ENCODE results near the gene RPL5.

RPL5 gene

DNA sequence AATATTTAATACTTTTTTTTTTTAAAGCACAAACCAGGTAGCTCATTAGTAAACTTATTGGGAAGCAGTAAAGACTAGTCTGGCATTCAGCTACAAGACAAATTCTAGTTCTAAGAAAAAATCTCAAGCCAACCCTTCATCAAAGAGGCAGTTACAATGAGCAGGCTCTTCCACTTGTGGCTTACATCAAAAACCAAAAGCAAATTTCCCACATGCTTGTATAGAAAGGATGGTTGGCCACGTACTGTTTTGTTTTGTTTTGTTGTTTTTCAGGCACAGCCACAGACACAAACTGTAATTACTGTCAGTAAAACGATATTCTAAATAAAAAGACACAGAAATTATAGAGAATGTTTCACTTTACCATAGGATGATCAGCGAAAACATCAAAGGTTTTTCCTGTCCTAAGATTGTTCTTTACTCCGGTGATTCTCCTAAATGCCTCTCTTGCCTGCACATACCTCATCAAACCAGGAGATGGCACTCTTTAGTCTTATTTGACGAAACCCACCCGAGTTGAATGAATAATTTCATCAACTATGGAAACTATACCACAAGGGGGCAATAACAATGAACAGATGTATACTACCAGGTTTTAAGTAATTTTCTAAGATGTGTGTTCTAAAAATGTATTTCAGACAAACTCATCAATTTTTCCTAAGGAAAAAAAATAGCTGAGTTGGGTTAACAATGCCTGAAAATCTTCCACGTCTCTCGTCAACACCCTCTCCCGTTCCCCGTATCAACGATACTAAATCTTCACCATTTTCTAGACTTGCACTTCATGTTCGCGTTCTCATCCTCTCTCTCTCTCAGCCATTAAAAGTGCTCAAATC is 26.9 kb downstream of the RPL5 start:
- DNase-seq, result peak; percentile 78

DNA sequence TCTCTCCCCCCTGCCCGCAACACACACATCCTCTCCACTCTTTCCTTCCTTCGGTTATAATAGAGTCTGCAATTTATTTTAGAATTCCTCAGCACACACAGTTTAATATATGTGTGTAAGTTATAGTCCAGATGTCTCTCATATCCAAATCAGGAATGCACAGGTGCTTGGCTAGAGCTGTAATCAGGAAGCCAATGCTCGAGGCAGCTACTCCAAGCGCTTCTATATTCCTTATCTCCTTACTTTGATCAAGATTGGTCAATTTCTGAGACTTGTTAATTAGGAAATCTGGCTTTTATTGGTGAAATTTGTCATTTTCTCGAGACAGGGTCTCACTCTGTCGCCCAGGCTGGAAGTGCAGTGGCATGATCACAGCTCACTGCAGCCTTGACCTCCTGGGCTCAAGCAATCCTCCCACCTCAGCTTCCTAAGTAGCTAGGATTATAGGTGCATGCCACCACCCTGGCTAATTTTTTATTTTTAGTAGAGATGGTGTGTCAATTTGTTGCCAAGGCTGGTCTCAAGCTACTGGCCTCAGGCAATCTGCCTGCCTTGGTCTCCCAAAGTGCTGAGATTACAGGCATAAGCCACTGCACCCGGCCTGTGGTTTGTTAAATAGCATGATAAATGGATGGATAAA is 27.7 kb downstream of the RPL5 start:
- no peak for DNase-seq

DNA sequence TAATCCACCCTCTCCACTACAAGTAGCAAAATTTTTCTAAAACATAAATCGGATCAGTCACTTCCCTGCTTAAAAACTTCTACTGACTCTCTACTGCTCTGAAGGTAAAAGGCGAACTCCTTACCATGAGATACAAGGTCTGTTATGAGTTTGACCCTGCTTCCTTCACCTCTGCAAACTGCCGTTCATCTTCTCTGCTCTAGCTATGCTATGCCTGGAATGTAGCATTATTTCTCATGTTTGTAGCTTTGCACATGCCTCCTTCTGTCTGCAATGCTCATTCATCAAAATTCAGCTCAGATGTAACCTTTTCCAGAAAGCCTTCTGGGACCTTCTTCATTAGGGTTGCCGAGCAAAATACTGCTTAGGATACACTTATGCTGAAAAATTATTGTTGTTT is 30.8 kb downstream of the RPL5 start:
- DNase-seq, result no peak

DNA sequence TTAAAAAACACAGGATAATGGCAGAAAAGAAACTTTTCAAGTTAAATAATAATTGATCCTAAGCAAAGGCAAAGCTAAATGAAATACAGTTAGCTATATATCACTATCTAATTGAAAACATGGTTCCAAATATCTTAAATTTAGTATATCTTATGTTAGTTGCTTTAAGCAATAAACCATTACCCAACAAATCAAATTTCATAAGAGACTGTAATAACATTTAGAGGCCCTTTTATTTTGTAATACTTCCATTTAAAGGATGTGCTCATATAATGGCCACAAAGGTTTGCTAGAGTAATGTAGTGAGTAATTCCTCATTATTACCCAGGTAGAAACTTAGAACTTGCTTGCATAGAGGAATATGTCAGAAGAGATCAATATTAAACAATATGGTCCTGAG is 32.3 kb downstream of the RPL5 start:
- DNase-seq, result no peak

GRCh38 chr1:92870591-92870990 is 38.8 kb downstream of the RPL5 start:
- DNase-seq, result no peak

DNA sequence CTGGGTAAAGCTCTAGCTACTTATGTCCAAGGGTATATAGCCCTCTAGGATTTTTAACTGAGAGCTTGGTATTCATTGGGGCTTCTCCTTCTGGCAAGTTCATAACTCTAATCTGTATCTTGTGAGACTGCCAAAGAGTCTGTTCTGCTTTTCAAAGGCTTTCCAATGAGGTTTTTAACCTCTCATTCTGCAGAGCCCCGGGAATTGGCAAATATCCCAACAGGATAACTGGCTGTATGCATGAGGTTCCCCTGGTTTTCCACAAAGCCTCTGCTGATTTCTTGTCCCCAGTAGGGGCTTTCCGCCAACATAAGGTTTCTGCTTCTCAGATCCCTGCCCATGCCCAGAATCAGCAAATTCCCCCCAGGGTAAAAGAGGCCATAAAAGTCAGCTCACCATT is 40.9 kb downstream of the RPL5 start:
- no peak for DNase-seq

GRCh38 chr1:92874987-92875386 is 43.1 kb downstream of the RPL5 start:
- no peak for DNase-seq

DNA sequence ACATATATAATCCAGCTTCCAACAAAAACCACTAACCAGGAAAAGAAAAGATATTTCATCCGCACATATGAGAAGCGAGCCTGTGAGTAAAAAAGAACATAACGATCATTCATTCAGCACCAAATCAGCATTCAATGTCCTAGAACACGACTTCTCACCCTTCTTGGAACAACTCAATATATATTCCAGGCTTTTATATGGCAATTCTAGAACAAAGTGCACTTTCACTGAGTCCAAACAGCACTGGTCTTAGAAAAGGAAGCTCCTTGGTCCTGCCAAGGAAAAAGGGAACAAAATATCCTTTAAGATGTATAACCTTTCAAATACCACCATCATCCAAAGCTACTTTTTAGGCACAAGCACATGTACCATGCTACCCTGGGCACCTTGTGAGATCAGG is 44.5 kb downstream of the RPL5 start:
- DNase-seq, result no peak

DNA sequence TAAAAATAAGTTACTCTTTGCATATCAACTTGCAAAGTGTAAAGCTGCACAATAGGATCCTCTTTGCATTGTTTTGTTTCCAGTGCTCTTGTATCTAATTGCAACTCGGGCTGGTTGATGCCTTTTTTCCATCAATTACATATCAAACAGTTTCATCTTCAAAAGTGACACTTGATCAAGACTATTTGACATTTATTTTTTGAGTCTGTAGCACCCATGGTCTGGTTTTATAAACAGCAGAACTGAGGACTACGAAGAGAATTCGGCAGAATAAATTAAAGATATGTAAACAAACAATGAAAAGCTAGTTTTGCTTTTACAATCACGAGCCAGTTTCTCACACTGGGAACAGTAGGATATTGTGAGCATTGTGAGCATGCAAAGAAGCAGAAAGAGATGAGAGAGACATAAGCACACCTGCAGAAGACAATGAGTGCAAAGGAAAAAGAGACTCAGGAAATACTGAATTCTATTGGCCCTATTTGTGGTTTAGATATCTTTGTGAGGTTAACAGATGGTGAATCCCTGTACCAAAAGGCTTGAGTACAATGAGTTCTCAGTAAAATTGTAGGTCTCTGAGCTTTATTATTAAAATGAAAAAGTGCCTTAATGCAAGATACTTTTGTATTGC is 45.4 kb downstream of the RPL5 start:
- DNase-seq, result peak; percentile 11

DNA sequence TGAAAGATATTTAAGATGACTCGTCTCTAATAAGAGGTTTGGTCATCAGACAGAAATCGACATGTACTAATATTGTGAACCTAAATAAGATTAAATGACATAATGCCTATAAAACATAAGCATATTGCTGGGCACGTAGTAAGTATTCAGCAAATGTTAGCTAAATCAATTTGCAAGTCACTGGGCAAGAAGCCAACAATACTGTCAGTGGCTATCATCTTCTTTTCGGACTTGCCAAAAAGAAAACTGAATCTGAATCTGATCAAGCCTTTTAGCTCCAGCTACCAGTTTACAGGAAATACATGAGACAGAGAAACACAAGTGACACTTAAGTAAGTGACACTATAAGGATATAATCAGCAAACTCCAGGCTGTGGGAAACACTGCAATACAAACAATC is 46.0 kb downstream of the RPL5 start:
- peak; percentile 67 for DNase-seq

DNA sequence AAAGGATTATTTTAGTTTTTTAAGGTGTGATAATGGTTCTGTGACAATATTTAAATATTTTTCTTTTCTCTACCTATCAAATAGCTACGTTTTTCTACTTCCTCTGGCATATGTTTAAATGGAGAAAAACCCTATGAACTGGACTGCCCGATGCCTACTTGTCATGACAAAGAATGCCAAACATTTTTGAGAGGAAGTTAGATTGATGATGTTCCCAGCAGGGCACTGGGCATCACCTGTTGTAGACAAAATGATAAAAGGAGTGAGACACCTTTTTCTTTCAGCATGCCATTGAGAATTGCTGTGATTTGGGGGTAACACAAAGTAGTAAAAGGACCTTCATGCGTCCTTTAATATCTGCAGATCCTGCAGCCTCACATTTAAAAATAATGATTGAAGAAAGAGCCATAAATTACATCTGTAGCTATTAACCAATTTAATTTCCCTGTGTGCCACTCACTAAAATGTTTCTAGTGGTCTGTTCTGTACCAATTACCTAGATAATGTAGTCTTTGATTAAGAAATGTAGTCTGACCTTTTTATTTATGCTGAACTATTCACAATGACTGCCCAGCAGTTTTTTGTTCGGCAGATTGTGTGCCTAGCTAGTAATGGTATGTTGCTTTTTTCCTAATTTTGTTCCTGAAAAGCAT is 47.6 kb downstream of the RPL5 start:
- no peak for DNase-seq

DNA sequence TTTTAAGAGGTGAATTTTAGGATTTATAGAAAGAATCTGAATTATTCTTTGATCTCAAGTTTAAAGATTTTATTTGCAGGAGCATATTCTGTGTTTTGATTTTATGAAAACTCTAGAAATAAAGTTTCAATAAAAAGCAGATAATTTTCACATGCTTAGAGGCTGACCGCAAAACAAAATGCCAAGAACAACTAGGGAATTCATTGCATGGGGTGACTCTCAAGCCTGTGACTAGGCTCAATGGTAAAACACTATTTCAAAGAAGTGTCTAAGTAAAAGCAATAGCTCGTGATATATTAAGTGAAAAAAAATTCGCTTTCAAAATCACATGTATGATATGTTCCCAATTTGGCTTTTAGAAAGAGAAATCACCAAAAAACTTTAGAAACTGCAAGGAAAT is 49.6 kb downstream of the RPL5 start:
- no peak for DNase-seq

DNA sequence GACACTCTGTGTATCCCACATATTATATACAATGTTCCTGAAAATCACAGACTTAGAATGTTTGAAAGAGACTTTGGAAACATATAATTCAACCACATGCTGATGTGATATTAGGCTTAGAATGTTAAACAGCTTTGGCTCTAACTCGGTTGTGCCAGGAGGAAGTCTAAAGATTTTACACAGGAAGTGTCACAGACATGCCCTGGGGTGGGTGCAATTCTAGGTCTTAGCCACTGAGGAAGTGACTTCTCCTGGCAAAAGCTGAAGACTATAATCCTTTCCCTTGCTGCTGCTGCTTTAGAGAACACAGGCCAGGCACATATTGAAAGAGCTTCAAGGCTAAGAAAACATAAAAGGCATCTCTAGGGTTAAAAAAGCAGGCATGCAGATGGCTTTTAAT is 51.0 kb downstream of the RPL5 start:
- DNase-seq, result no peak

- DNase-seq, result no peak
Measured at GRCh38 chr1:92883297-92883696, 51.5 kb downstream of the RPL5 start.

GRCh38 chr1:92884195-92884594 is 52.4 kb downstream of the RPL5 start:
- DNase-seq, result no peak

- peak; percentile 85 for DNase-seq
Measured at GRCh38 chr1:92886886-92887419, 55.1 kb downstream of the RPL5 start.

DNA sequence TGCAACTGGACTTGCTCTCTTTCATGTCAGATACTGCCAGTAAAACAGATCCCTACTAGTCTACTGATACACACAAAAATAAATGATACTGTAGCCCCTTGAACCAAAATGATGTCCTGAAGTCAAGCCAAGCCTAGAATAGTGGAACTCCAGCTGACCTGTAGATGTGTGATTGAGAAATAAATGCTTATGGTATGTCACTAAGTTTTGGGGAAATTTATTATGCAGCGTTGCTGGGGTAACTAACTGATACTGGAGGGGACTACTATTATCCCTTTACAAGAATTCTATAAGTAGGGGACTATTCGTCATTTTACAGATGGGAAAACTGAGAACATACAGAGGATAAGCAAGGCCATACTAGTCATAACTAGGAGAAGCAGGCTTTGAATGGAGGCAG is 55.6 kb downstream of the RPL5 start:
- DNase-seq, result no peak

Data from NCI-H2029 (cell line).